T follicular helper cell (primary cell): ENCODE measurements around the gene DSTN.

Experiments used
- DNase-seq: peaks from one replicate; pipeline ENCODE4 v3.0.0-alpha.2; 2020; ENCODE audit warnings: low read depth

The DSTN gene

GRCh38 chr20:17637985-17638640 lies 68.2 kb downstream of the DSTN start:
- DNase-seq = no peak

- no peak for DNase-seq
These were observed 69.0 kb downstream of the DSTN start for GRCh38 chr20:17638835-17639407.

- no peak for DNase-seq
These were observed 70.4 kb downstream of the DSTN start for GRCh38 chr20:17640146-17640874.

- DNase-seq = no peak
These were observed 71.1 kb downstream of the DSTN start for GRCh38 chr20:17640875-17641378.

GRCh38 chr20:17641520-17641964 lies 71.7 kb downstream of the DSTN start:
- no peak for DNase-seq

GRCh38 chr20:17641993-17642392 lies 72.1 kb downstream of the DSTN start:
- DNase-seq = no peak

GRCh38 chr20:17642404-17643269 lies 72.8 kb downstream of the DSTN start:
- no peak for DNase-seq

- DNase-seq = no peak
These were observed 73.8 kb downstream of the DSTN start for GRCh38 chr20:17643531-17644188.

- DNase-seq = no peak
These were observed 74.6 kb downstream of the DSTN start for GRCh38 chr20:17644451-17644850.

- no peak for DNase-seq
These were observed 75.1 kb downstream of the DSTN start for GRCh38 chr20:17645010-17645409.

- no peak for DNase-seq
These were observed 75.8 kb downstream of the DSTN start for GRCh38 chr20:17645546-17646208.

- no peak for DNase-seq
These were observed 76.5 kb downstream of the DSTN start for GRCh38 chr20:17646209-17646960.

- no peak for DNase-seq
These were observed 77.1 kb downstream of the DSTN start for GRCh38 chr20:17646961-17647301.

GRCh38 chr20:17647391-17648314 lies 77.8 kb downstream of the DSTN start:
- no peak for DNase-seq

- no peak for DNase-seq
These were observed 78.4 kb downstream of the DSTN start for GRCh38 chr20:17648315-17648646.

- DNase-seq = no peak
These were observed 79.2 kb downstream of the DSTN start for GRCh38 chr20:17648791-17649730.

- no peak for DNase-seq
These were observed 80.6 kb downstream of the DSTN start for GRCh38 chr20:17650301-17651128.
